Activated T-helper 2 cell treated with anti-CD3 and anti-CD28 coated beads, Interferon-gamma antibody, Interleukin-2, Interleukin-4, amounts not matched to agents 10 μg/mL and 5 μg/mL and 100 μg/mL, durations not matched to agents 14 hours and 24 hours and 36 hours (primary cell): ENCODE data around the gene ZBTB20. TPM values are rescaled to one million over a fixed set of nuclear protein-coding genes. Genes with fewer than 3 reads are reported as not detected.

Experiments
- DNase-seq: peaks from one replicate; pipeline ENCODE4 v3.0.0; 2021; ENCODE audit warnings: low spot score
- H3K27ac Mint-ChIP-seq: one replicate; pipeline ENCODE4 v1.8.0; 2021; ENCODE audit warnings: mixed read lengths
- H3K27me3 Mint-ChIP-seq: one replicate; pipeline ENCODE4 v1.8.0; 2021; ENCODE audit warnings: low read depth, mixed read lengths
- H3K36me3 Mint-ChIP-seq: one replicate; pipeline ENCODE4 v1.8.0; 2021; ENCODE audit warnings: low read depth, mixed read lengths
- H3K4me1 Mint-ChIP-seq: one replicate; pipeline ENCODE4 v1.8.0; 2021; ENCODE audit warnings: low read depth, mixed read lengths
- H3K4me3 Mint-ChIP-seq: one replicate; pipeline ENCODE4 v1.8.0; 2021; ENCODE audit warnings: low read depth, mild to moderate bottlenecking, moderate library complexity, mixed read lengths
- H3K9me3 Mint-ChIP-seq: one replicate; pipeline ENCODE4 v1.8.0; 2021; ENCODE audit warnings: mixed read lengths
- intact Hi-C: fragments of 100-400 bp; cut with micrococcal nuclease; formaldehyde crosslinking; loops from one replicate; pipeline ENCODE4 v1.15.1; 2023
- total RNA-seq: library from RNA; stranded (reverse); gene quantifications from 2 replicates; pipeline ENCODE4 v1.2.3, GENCODE V29; 2022

ZBTB20 gene
- total RNA-seq, 1 donor from 2014 or later, result 3.3 TPM

- Mint-ChIP-seq H3K9me3 (peaks cover 2% of the 10 kb centered on the region), H3K4me1 (no peaks in the 10 kb centered on the region), H3K27ac (no peak overlapping the region), H3K36me3 (no peaks in the 10 kb centered on the region), H3K27me3 (no peaks in the 10 kb centered on the region), H3K4me3 (no peak overlapping the region)
- DNase-seq, result no peak
- intact Hi-C loops, result no loop called here
These were observed 608.9 kb downstream of the ZBTB20 start for GRCh38 chr3:114538211-114538610.

- Mint-ChIP-seq H3K4me1 (no peaks in the 10 kb centered on the region), H3K27me3 (no peaks in the 10 kb centered on the region), H3K9me3 (peaks cover 4% of the 10 kb centered on the region), H3K36me3 (no peaks in the 10 kb centered on the region), H3K4me3 (no peak overlapping the region), H3K27ac (no peak overlapping the region)
- intact Hi-C loops, result no loop called here
- DNase-seq, result no peak
These were observed 618.6 kb downstream of the ZBTB20 start for GRCh38 chr3:114528517-114528916.

- DNase-seq, result no peak
- H3K4me3 Mint-ChIP-seq, result no peak overlapping the region
These were observed 619.9 kb downstream of the ZBTB20 start for GRCh38 chr3:114527036-114527644.

GRCh38 chr3:114525278-114525677 lies 621.8 kb downstream of the ZBTB20 start:
- H3K4me3 Mint-ChIP-seq, result no peak overlapping the region
- no peaks in the 10 kb centered on the region for H3K4me1 Mint-ChIP-seq
- no peaks in the 10 kb centered on the region for H3K36me3 Mint-ChIP-seq
- H3K9me3 Mint-ChIP-seq, result no peaks in the 10 kb centered on the region
- no peak for DNase-seq
- H3K27ac Mint-ChIP-seq, result no peak overlapping the region
- intact Hi-C loops, result no loop called here
- H3K27me3 Mint-ChIP-seq, result no peaks in the 10 kb centered on the region

More at GRCh38 chr3:114527036-114527644, 619.9 kb downstream of the ZBTB20 start:
- Mint-ChIP-seq H3K9me3 (no peaks in the 10 kb centered on the region), H3K36me3 (no peaks in the 10 kb centered on the region), H3K4me1 (no peaks in the 10 kb centered on the region), H3K27me3 (no peaks in the 10 kb centered on the region), H3K27ac (no peak overlapping the region)
- intact Hi-C loops, result no loop called here

GRCh38 chr3:114519415-114519814 lies 627.7 kb downstream of the ZBTB20 start:
- Mint-ChIP-seq H3K4me1 (no peaks in the 10 kb centered on the region), H3K27me3 (no peaks in the 10 kb centered on the region), H3K9me3 (no peaks in the 10 kb centered on the region), H3K4me3 (no peak overlapping the region), H3K36me3 (no peaks in the 10 kb centered on the region), H3K27ac (no peak overlapping the region)
- DNase-seq, result no peak
- intact Hi-C loops, result no loop called here

- Mint-ChIP-seq H3K4me3 (no peak overlapping the region), H3K36me3 (no peaks in the 10 kb centered on the region), H3K27me3 (no peaks in the 10 kb centered on the region), H3K9me3 (no peaks in the 10 kb centered on the region), H3K4me1 (no peaks in the 10 kb centered on the region), H3K27ac (no peak overlapping the region)
- no peak for DNase-seq
- intact Hi-C loops, result no loop called here
These were observed 628.8 kb downstream of the ZBTB20 start for GRCh38 chr3:114518206-114518808.

GRCh38 chr3:114510201-114510600 lies 636.9 kb downstream of the ZBTB20 start:
- no peak for DNase-seq
- intact Hi-C loops, result no loop called here
- Mint-ChIP-seq H3K27ac (no peak overlapping the region), H3K27me3 (peaks cover 12% of the 10 kb centered on the region), H3K36me3 (no peaks in the 10 kb centered on the region), H3K9me3 (no peaks in the 10 kb centered on the region), H3K4me1 (no peaks in the 10 kb centered on the region), H3K4me3 (no peak overlapping the region)

GRCh38 chr3:114509756-114510155 lies 637.3 kb downstream of the ZBTB20 start:
- intact Hi-C loops, result no loop called here
- DNase-seq, result no peak
- no peak overlapping the region for H3K27ac Mint-ChIP-seq
- H3K4me1 Mint-ChIP-seq, result no peaks in the 10 kb centered on the region
- H3K27me3 Mint-ChIP-seq, result peaks cover 16% of the 10 kb centered on the region
- no peaks in the 10 kb centered on the region for H3K36me3 Mint-ChIP-seq
- H3K4me3 Mint-ChIP-seq, result no peak overlapping the region
- H3K9me3 Mint-ChIP-seq, result no peaks in the 10 kb centered on the region

- no peak overlapping the region for H3K27ac Mint-ChIP-seq
- no peak for DNase-seq
- H3K36me3 Mint-ChIP-seq, result no peaks in the 10 kb centered on the region
- intact Hi-C loops, result no loop called here
- H3K4me3 Mint-ChIP-seq, result no peak overlapping the region
- no peaks in the 10 kb centered on the region for H3K9me3 Mint-ChIP-seq
- no peaks in the 10 kb centered on the region for H3K4me1 Mint-ChIP-seq
- H3K27me3 Mint-ChIP-seq, result peaks cover 19% of the 10 kb centered on the region
These were observed 638.1 kb downstream of the ZBTB20 start for GRCh38 chr3:114508976-114509375.

- Mint-ChIP-seq H3K27me3 (peaks cover 20% of the 10 kb centered on the region), H3K4me3 (no peak overlapping the region), H3K36me3 (no peaks in the 10 kb centered on the region), H3K4me1 (no peaks in the 10 kb centered on the region), H3K9me3 (no peaks in the 10 kb centered on the region), H3K27ac (no peak overlapping the region)
- DNase-seq, result no peak
- intact Hi-C loops, result no loop called here
These were observed 638.9 kb downstream of the ZBTB20 start for GRCh38 chr3:114508208-114508607.

GRCh38 chr3:114506591-114507300 lies 640.3 kb downstream of the ZBTB20 start:
- peaks cover 5% of the 10 kb centered on the region for H3K4me1 Mint-ChIP-seq
- intact Hi-C loops, result no loop called here
- H3K36me3 Mint-ChIP-seq, result no peaks in the 10 kb centered on the region
- peaks cover 24% of the 10 kb centered on the region for H3K27me3 Mint-ChIP-seq
- no peak overlapping the region for H3K4me3 Mint-ChIP-seq
- H3K9me3 Mint-ChIP-seq, result no peaks in the 10 kb centered on the region
- DNase-seq, result no peak
- H3K27ac Mint-ChIP-seq, result no peak overlapping the region

GRCh38 chr3:114504941-114505628 lies 642.0 kb downstream of the ZBTB20 start:
- peaks cover 9% of the 10 kb centered on the region for H3K4me1 Mint-ChIP-seq
- H3K27me3 Mint-ChIP-seq, result peaks cover 24% of the 10 kb centered on the region
- no peak for DNase-seq
- H3K36me3 Mint-ChIP-seq, result no peaks in the 10 kb centered on the region
- intact Hi-C loops, result no loop called here
- H3K9me3 Mint-ChIP-seq, result no peaks in the 10 kb centered on the region
- no peak overlapping the region for H3K4me3 Mint-ChIP-seq
- H3K27ac Mint-ChIP-seq, result no peak overlapping the region

GRCh38 chr3:114502204-114502603 lies 644.9 kb downstream of the ZBTB20 start:
- peaks cover 27% of the 10 kb centered on the region for H3K27me3 Mint-ChIP-seq
- no peaks in the 10 kb centered on the region for H3K36me3 Mint-ChIP-seq
- DNase-seq, result no peak
- peaks cover 15% of the 10 kb centered on the region for H3K4me1 Mint-ChIP-seq
- intact Hi-C loops, result no loop called here
- no peak overlapping the region for H3K4me3 Mint-ChIP-seq
- H3K9me3 Mint-ChIP-seq, result no peaks in the 10 kb centered on the region
- no peak overlapping the region for H3K27ac Mint-ChIP-seq
